ENCODE data around the gene CLEC17A. TPM values are rescaled to one million over a fixed set of nuclear protein-coding genes. Genes with fewer than 3 reads are reported as not detected.
A peak's percentile ranks its signal among the peaks of the same experiment; 100 is the strongest.

The CLEC17A gene
- total and polyA plus RNA-seq, 2 of the 13 experiments (the other 11 are each of a cell fraction or from before 2014, with no cell fraction given), result not detected

- no peak for TF ChIP-seq ZNF773 (CRISPR knock-in tag; IDR thresholded peaks at IDR 0.05; ENCODE audit: borderline replicate concordance)
- TF ChIP-seq ZNF557 (CRISPR knock-in tag; IDR thresholded peaks at IDR 0.05), result 0 out of 2 replicates have a peak, but pooled peaks have one; percentile 37
- TF ChIP-seq PAF1 (CRISPR knock-in tag; IDR thresholded peaks at IDR 0.05), result no peak
- TF ChIP-seq ZNF782 (CRISPR knock-in tag; IDR thresholded peaks at IDR 0.05; ENCODE audit: borderline replicate concordance), result peak; percentile 81
- peak; percentile 81 for TF ChIP-seq GATAD2A (CRISPR knock-in tag; IDR thresholded peaks at IDR 0.05)
- TF ChIP-seq RXRB (CRISPR knock-in tag; IDR thresholded peaks at IDR 0.05; ENCODE audit: borderline replicate concordance), result peak; percentile 69
- TF ChIP-seq TCF7 (IDR thresholded peaks at IDR 0.05; ENCODE audit: low read depth), result no peak
- peak; percentile 49; the same call in 1 of the 2 replicates for TF ChIP-seq GFI1 (CRISPR knock-in tag; IDR thresholded peaks at IDR 0.05; ENCODE audit: borderline replicate concordance)
- TF ChIP-seq, protein P1, sequence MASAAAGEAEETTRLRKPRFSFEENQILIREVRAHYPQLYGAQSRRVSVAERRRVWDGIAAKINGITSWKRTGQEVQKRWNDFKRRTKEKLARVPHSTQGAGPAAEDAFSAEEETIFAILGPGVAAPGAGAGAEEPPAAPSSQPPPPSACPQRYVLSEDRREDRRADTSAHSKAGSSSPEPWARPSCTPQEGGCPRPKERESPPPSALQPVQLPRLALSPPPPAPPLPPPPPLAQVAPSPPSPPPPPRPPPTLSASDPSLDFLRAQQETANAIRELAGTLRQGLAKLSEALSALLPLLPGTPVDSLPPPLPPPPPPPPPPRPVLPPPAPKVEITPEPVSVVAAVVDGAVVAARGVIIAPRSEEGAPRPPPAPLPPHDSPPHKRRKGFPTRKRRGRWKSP (CRISPR knock-in tag; IDR thresholded peaks at IDR 0.05), result peak; percentile 72
- TF ChIP-seq REXO4 (CRISPR knock-in tag; IDR thresholded peaks at IDR 0.05; ENCODE audit: borderline replicate concordance), result no peak
- TF ChIP-seq KDM5A (IDR thresholded peaks at IDR 0.05; ENCODE audit: borderline replicate concordance, low read length), result peak; percentile 97
- peak; percentile 80; the same call in 1 of the 2 replicates for TF ChIP-seq MXD3 (CRISPR knock-in tag; IDR thresholded peaks at IDR 0.05)
- no peak for TF ChIP-seq RFX1 (IDR thresholded peaks at IDR 0.05)
- no peak for TF ChIP-seq PAX8 (CRISPR knock-in tag; IDR thresholded peaks at IDR 0.05; ENCODE audit: borderline replicate concordance)
- TF ChIP-seq ZNF788 (CRISPR knock-in tag; IDR thresholded peaks at IDR 0.05; ENCODE audit: borderline replicate concordance), result peak; percentile 88; the same call in 1 of the 2 replicates
- TF ChIP-seq SMARCE1 (IDR thresholded peaks at IDR 0.05; ENCODE audit: borderline replicate concordance), result no peak
- peak; percentile 45; the same call in 1 of the 2 replicates for TF ChIP-seq ZBTB3 (CRISPR knock-in tag; IDR thresholded peaks at IDR 0.05; ENCODE audit: borderline replicate concordance, low read depth)
- TF ChIP-seq YY1 (IDR thresholded peaks at IDR 0.05; ENCODE audit: insufficient read depth, insufficient replicate concordance, low read depth, low read length), result peak; percentile 70
- TF ChIP-seq ZFP37 (CRISPR knock-in tag; IDR thresholded peaks at IDR 0.05; ENCODE audit: borderline replicate concordance), result no peak
- no peak for TF ChIP-seq MBD4 (IDR thresholded peaks at IDR 0.05; ENCODE audit: borderline replicate concordance, low read length)
- TF ChIP-seq ATAD3A (CRISPR knock-in tag; IDR thresholded peaks at IDR 0.05), result no peak
- 0 out of 2 replicates have a peak, but pooled peaks have one; percentile 31 for TF ChIP-seq ZFP1 (CRISPR knock-in tag; IDR thresholded peaks at IDR 0.05)
- TF ChIP-seq, protein P2, sequence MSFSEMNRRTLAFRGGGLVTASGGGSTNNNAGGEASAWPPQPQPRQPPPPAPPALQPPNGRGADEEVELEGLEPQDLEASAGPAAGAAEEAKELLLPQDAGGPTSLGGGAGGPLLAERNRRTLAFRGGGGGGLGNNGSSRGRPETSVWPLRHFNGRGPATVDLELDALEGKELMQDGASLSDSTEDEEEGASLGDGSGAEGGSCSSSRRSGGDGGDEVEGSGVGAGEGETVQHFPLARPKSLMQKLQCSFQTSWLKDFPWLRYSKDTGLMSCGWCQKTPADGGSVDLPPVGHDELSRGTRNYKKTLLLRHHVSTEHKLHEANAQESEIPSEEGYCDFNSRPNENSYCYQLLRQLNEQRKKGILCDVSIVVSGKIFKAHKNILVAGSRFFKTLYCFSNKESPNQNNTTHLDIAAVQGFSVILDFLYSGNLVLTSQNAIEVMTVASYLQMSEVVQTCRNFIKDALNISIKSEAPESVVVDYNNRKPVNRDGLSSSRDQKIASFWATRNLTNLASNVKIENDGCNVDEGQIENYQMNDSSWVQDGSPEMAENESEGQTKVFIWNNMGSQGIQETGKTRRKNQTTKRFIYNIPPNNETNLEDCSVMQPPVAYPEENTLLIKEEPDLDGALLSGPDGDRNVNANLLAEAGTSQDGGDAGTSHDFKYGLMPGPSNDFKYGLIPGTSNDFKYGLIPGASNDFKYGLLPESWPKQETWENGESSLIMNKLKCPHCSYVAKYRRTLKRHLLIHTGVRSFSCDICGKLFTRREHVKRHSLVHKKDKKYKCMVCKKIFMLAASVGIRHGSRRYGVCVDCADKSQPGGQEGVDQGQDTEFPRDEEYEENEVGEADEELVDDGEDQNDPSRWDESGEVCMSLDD (CRISPR knock-in tag; IDR thresholded peaks at IDR 0.05; ENCODE audit: borderline replicate concordance), result peak; percentile 40; the same call in 1 of the 2 replicates
- peak; percentile 88 for TF ChIP-seq YEATS4 (CRISPR knock-in tag; IDR thresholded peaks at IDR 0.05; ENCODE audit: borderline replicate concordance)
- peak; percentile 58 for TF ChIP-seq FOSL2 (CRISPR knock-in tag; IDR thresholded peaks at IDR 0.05)
- 0 out of 2 replicates have a peak, but pooled peaks have one; percentile 56 for TF ChIP-seq ELF4 (CRISPR knock-in tag; IDR thresholded peaks at IDR 0.05; ENCODE audit: borderline replicate concordance)
- TF ChIP-seq NAIF1 (CRISPR knock-in tag; IDR thresholded peaks at IDR 0.05; ENCODE audit: borderline replicate concordance), result peak; percentile 41; the same call in 1 of the 2 replicates
Measured at GRCh38 chr19:14571695-14572490, 11.0 kb upstream of the CLEC17A start, which contains the start of gene NDUFB7 (continued).
